HFFc6 (cell line): ENCODE measurements around the gene SNAPC4. TPM values are rescaled to one million over a fixed set of nuclear protein-coding genes. Genes with fewer than 3 reads are reported as not detected.

ENCODE experiments used
- DNase-seq: peaks from one replicate; pipeline ENCODE4 v3.0.0-alpha.2; 2018
- H3K27ac Mint-ChIP-seq: 2 replicates; pipeline ENCODE4 v1.8.0; 2020; ENCODE audit warnings: mild to moderate bottlenecking, mixed read lengths
- H3K27me3 Mint-ChIP-seq: 2 replicates; pipeline ENCODE4 v1.8.0; 2021; ENCODE audit warnings: mild to moderate bottlenecking, moderate library complexity, mixed read lengths; ENCODE audit not compliant: insufficient read depth
- H3K36me3 Mint-ChIP-seq: 2 replicates; pipeline ENCODE4 v1.8.0; 2021; ENCODE audit warnings: low read depth, mixed read lengths
- H3K4me1 Mint-ChIP-seq: 2 replicates; pipeline ENCODE4 v1.8.0; 2020; ENCODE audit warnings: low read depth, mixed read lengths
- H3K4me3 Mint-ChIP-seq: 2 replicates; pipeline ENCODE4 v1.8.0; 2020; ENCODE audit warnings: mild to moderate bottlenecking, moderate library complexity, mixed read lengths
- H3K9me3 Mint-ChIP-seq: 2 replicates; pipeline ENCODE4 v1.8.0; 2020; ENCODE audit warnings: mild to moderate bottlenecking, mixed read lengths
- CTCF ChIP-seq: fragments of 200-600 bp; sonication (generic); IDR thresholded peaks from 2 replicates; pipeline ENCODE4 v1.5.0; 2021; ENCODE audit warnings: antibody characterized with exemption, mild to moderate bottlenecking
- total RNA-seq, 6 experiments: library from RNA; stranded (reverse); fragmentation: NEBNext Ultra II Directional; extraction: Animal tissue kit (Norgen Biotek cat#: 25700); gene quantifications; 2 replicates in 1 of 6; 3 replicates in 5 of 6; pipeline ENCODE4 v1.2.3, GENCODE V29; 2021

Gene SNAPC4
- total RNA-seq, 6 experiments from 2014 or later = 6.2 to 9.4 (median 6.5) TPM

DNA sequence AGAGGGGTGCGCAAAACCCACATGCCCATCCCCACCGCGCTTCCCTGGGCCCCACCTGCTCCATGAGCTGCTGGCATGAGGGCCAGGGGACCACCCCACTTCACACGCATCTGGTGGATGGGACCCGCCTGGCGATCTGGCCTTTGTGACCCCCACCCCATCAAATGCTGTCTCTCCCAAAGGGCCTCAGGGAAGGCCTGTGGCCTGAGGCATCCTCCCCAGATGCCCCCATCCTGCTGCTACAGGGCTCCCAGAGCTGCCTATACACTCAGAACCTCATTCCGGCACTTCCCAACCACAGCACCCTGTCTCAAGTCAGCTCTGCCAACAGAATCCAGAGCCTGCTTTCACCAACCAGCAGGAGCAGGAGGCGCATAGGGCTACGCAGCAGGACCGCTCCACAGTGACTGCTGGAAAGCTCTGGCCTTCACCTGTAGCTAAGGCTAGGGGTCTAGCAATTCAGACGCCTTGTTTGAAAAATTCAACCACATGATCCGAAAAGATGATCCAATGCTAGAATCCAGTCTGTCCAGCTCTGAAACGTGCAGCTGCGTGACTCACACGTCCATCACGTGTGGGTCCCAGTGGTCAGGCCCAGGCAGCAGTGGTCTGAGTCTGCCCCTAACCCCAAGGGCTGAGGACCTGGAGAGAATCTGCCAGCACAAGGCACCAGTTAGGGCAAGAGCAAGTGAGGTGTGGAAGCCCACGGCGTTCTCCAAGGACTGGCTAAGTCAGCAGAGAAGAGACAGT lies 1.4 kb upstream of the SNAPC4 start:
- DNase-seq = no peak
- no peak overlapping the region for H3K4me3 Mint-ChIP-seq
- peak overlapping the region; percentile 69 for H3K27ac Mint-ChIP-seq

DNA sequence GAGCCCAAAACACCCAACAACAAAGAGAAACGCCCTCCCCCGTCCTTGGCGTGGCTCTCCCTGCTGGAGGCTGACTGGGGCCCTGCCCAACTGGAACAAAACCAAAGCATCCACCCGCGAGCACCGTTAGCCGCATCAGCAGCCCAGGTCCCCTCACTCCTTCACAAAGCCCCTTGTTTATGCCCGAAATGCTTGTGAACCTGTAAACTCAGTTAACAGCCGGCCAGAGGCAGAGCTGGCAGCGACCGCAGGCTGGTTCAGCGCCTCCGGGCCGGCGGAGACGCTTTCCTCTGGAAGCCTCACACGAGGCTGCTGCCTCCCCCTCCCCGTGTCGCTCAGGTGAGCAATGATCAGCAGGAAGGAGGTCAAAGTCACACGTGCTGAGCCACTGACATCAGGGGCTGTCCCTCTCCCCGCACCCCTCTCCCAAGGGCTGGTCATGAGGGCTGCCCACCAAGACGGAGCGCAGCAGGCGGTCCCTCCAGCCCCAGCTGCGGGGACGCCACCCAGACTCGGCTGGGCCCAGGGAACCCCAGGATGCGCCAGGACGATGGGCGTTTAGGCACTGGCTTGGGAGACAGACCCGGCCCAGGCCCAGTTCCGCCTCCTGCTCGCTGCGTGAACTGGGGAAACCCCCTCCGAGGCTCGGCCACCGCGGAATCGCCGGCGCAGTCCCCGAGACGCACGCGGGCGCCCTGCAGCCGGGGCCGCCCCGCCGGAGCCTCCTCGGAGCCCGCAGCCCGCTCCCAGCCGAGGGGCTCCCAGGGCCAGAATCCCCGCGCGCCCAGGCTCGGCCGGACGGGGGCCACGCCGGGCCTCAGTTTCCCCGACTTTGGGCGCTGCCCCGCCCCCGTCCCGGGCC lies 563 bp downstream of the SNAPC4 start:
- H3K9me3 Mint-ChIP-seq = no peaks in the 10 kb centered on the region
- H3K27me3 Mint-ChIP-seq = peaks cover 4% of the 10 kb centered on the region
- DNase-seq = no peak

More for the DNA sequence above, 1.4 kb upstream of the SNAPC4 start:
- peaks cover 13% of the 10 kb centered on the region; the same call in 1 of the 2 replicates for H3K36me3 Mint-ChIP-seq
- no peak for TF ChIP-seq CTCF
- H3K9me3 Mint-ChIP-seq = no peaks in the 10 kb centered on the region
- peaks cover 14% of the 10 kb centered on the region for H3K4me1 Mint-ChIP-seq
- peaks cover 4% of the 10 kb centered on the region for H3K27me3 Mint-ChIP-seq

DNA sequence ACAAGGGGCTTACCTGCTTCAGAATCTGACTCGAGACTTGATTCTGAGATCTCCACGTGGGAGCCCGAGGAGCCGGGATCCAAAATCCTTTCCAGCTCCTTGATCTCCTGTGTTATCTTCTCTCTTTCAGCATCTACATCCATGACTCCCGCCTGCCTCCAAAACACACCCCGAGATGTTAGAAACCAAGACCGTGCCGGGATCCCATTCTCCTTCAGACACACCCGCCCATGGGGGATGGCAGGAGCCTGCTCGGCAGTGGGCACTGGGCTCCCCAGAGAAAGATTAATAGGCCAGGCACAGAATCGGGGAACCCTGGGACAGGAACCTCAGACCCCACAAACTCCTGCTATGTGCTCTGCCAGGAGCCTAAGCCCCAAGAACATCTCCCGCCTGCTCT lies 1.7 kb downstream of the SNAPC4 start:
- Mint-ChIP-seq H3K36me3 (peaks cover 8% of the 10 kb centered on the region; the same call in 1 of the 2 replicates), H3K27me3 (peaks cover 4% of the 10 kb centered on the region)

More for the DNA sequence above, 563 bp downstream of the SNAPC4 start:
- Mint-ChIP-seq H3K4me3 (peak overlapping the region; percentile 95), H3K36me3 (peaks cover 9% of the 10 kb centered on the region; the same call in 1 of the 2 replicates), H3K4me1 (peaks cover 14% of the 10 kb centered on the region), H3K27ac (peak overlapping the region; percentile 80)
- no peak for TF ChIP-seq CTCF

DNA sequence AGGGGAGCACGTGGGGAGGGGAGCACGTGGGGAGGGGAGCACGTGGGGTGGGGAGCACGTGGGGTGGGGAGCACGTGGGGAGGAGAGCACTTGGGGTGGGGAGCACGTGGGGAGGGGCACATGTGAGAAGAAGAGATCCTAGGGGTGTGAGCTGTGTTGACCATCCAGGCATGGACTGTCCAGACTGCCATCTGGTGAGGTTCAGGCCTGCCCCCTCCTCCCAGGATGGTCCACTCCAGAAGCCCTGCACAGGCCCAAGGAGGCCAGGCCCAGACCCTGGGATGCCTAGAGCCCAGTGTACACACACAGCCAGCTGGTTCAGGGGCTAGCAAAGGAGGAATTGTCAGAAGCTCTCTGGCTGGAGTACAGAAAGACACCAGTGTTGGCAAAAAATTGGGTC lies 2.3 kb downstream of the SNAPC4 start:
- H3K4me3 Mint-ChIP-seq = no peak overlapping the region
- TF ChIP-seq CTCF = no peak
- no peaks in the 10 kb centered on the region for H3K9me3 Mint-ChIP-seq
- H3K27me3 Mint-ChIP-seq = peaks cover 4% of the 10 kb centered on the region
- H3K27ac Mint-ChIP-seq = no peak overlapping the region
- H3K4me1 Mint-ChIP-seq = peaks cover 14% of the 10 kb centered on the region
- H3K36me3 Mint-ChIP-seq = peaks cover 8% of the 10 kb centered on the region; the same call in 1 of the 2 replicates
- no peak for DNase-seq

More for the DNA sequence above, 1.7 kb downstream of the SNAPC4 start:
- no peak for DNase-seq
- TF ChIP-seq CTCF = no peak
- Mint-ChIP-seq H3K9me3 (no peaks in the 10 kb centered on the region), H3K4me3 (peak overlapping the region; percentile 95), H3K27ac (no peak overlapping the region), H3K4me1 (peaks cover 14% of the 10 kb centered on the region)

- H3K9me3 Mint-ChIP-seq = no peaks in the 10 kb centered on the region
- H3K27ac Mint-ChIP-seq = no peak overlapping the region
- H3K27me3 Mint-ChIP-seq = 0 out of 2 replicates have a peak, but pooled peaks cover 2% of the 10 kb centered on the region
- H3K36me3 Mint-ChIP-seq = peaks cover 13% of the 10 kb centered on the region
- no peak for TF ChIP-seq CTCF
- H3K4me1 Mint-ChIP-seq = peaks cover 14% of the 10 kb centered on the region
- no peak for DNase-seq
- no peak overlapping the region for H3K4me3 Mint-ChIP-seq
Measured at GRCh38 chr9:136396219-136396515, 3.8 kb downstream of the SNAPC4 start.
